ENCODE results near the gene CCDC88C. TPM values are rescaled to one million over a fixed set of nuclear protein-coding genes. Genes with fewer than 3 reads are reported as not detected.

CCDC88C gene
- total RNA-seq, 1 experiment from 2014 or later: 57.9 TPM

- H3K36me3 ChIP-seq (ENCODE audit: insufficient read depth, low read length): no peaks in the 10 kb centered on the region
- no peak for DNase-seq
- H3K27me3 ChIP-seq (ENCODE audit: low read length): no peaks in the 10 kb centered on the region
- H2AFZ ChIP-seq (ENCODE audit: low read length): no peak overlapping the region
- peaks cover 18% of the 10 kb centered on the region for H3K4me1 ChIP-seq (ENCODE audit: low read length)
- H3K4me2 ChIP-seq (ENCODE audit: low read depth, low read length, poor library complexity, severe bottlenecking): no peak overlapping the region
- H3K9ac ChIP-seq (ENCODE audit: low read length): no peak overlapping the region
- no peaks in the 10 kb centered on the region for H3K9me3 ChIP-seq (ENCODE audit: low read length)
- no peaks in the 10 kb centered on the region for H3K9me2 ChIP-seq (replicated peaks; ENCODE audit: insufficient read depth, low read length)
- H3K27ac ChIP-seq (ENCODE audit: low read length): no peak overlapping the region
- no peaks in the 10 kb centered on the region for H4K20me1 ChIP-seq (ENCODE audit: insufficient read depth, low read depth, low read length)
- H3K79me2 ChIP-seq (ENCODE audit: low read length): no peaks in the 10 kb centered on the region
- no peak overlapping the region for H3K4me3 ChIP-seq (ENCODE audit: low read length)
Observed at GRCh38 chr14:91238085-91238484, 179.5 kb downstream of the CCDC88C start.

GRCh38 chr14:91237219-91237618, 180.4 kb downstream of the CCDC88C start:
- Histone ChIP-seq H2AFZ (ENCODE audit: low read length) (no peak overlapping the region), H3K4me3 (ENCODE audit: low read length) (no peak overlapping the region), H3K4me1 (ENCODE audit: low read length) (peaks cover 10% of the 10 kb centered on the region), H3K9me3 (ENCODE audit: low read length) (no peaks in the 10 kb centered on the region), H3K36me3 (ENCODE audit: insufficient read depth, low read length) (no peaks in the 10 kb centered on the region), H3K4me2 (ENCODE audit: low read depth, low read length, poor library complexity, severe bottlenecking) (no peak overlapping the region), H3K79me2 (ENCODE audit: low read length) (no peaks in the 10 kb centered on the region), H4K20me1 (ENCODE audit: insufficient read depth, low read depth, low read length) (no peaks in the 10 kb centered on the region), H3K27ac (ENCODE audit: low read length) (no peak overlapping the region), H3K9me2 (replicated peaks; ENCODE audit: insufficient read depth, low read length) (no peaks in the 10 kb centered on the region), H3K9ac (ENCODE audit: low read length) (no peak overlapping the region), H3K27me3 (ENCODE audit: low read length) (no peaks in the 10 kb centered on the region)
- DNase-seq: no peak

GRCh38 chr14:91235841-91236240, 181.8 kb downstream of the CCDC88C start:
- Histone ChIP-seq H3K9me2 (replicated peaks; ENCODE audit: insufficient read depth, low read length) (no peaks in the 10 kb centered on the region), H3K9ac (ENCODE audit: low read length) (no peak overlapping the region), H2AFZ (ENCODE audit: low read length) (no peak overlapping the region), H3K4me1 (ENCODE audit: low read length) (no peaks in the 10 kb centered on the region), H3K4me3 (ENCODE audit: low read length) (no peak overlapping the region), H3K4me2 (ENCODE audit: low read depth, low read length, poor library complexity, severe bottlenecking) (no peak overlapping the region), H3K27me3 (ENCODE audit: low read length) (no peaks in the 10 kb centered on the region), H3K36me3 (ENCODE audit: insufficient read depth, low read length) (no peaks in the 10 kb centered on the region), H3K27ac (ENCODE audit: low read length) (no peak overlapping the region), H4K20me1 (ENCODE audit: insufficient read depth, low read depth, low read length) (no peaks in the 10 kb centered on the region), H3K79me2 (ENCODE audit: low read length) (no peaks in the 10 kb centered on the region), H3K9me3 (ENCODE audit: low read length) (no peaks in the 10 kb centered on the region)
- no peak for DNase-seq

- Histone ChIP-seq H4K20me1 (ENCODE audit: insufficient read depth, low read depth, low read length) (no peaks in the 10 kb centered on the region), H3K4me3 (ENCODE audit: low read length) (no peak overlapping the region), H3K4me1 (ENCODE audit: low read length) (no peaks in the 10 kb centered on the region), H3K9me3 (ENCODE audit: low read length) (no peaks in the 10 kb centered on the region), H3K9me2 (replicated peaks; ENCODE audit: insufficient read depth, low read length) (no peaks in the 10 kb centered on the region), H3K27ac (ENCODE audit: low read length) (no peak overlapping the region), H3K27me3 (ENCODE audit: low read length) (no peaks in the 10 kb centered on the region), H2AFZ (ENCODE audit: low read length) (no peak overlapping the region), H3K9ac (ENCODE audit: low read length) (no peak overlapping the region), H3K79me2 (ENCODE audit: low read length) (no peaks in the 10 kb centered on the region), H3K36me3 (ENCODE audit: insufficient read depth, low read length) (no peaks in the 10 kb centered on the region), H3K4me2 (ENCODE audit: low read depth, low read length, poor library complexity, severe bottlenecking) (no peak overlapping the region)
- DNase-seq: no peak
Observed at GRCh38 chr14:91234791-91235114, 182.9 kb downstream of the CCDC88C start.

GRCh38 chr14:91233936-91234790, 183.5 kb downstream of the CCDC88C start:
- no peak for DNase-seq
- Histone ChIP-seq H2AFZ (ENCODE audit: low read length) (no peak overlapping the region), H4K20me1 (ENCODE audit: insufficient read depth, low read depth, low read length) (no peaks in the 10 kb centered on the region), H3K36me3 (ENCODE audit: insufficient read depth, low read length) (no peaks in the 10 kb centered on the region), H3K27me3 (ENCODE audit: low read length) (no peaks in the 10 kb centered on the region), H3K79me2 (ENCODE audit: low read length) (no peaks in the 10 kb centered on the region), H3K27ac (ENCODE audit: low read length) (no peak overlapping the region), H3K9me3 (ENCODE audit: low read length) (no peaks in the 10 kb centered on the region), H3K9ac (ENCODE audit: low read length) (no peak overlapping the region), H3K4me1 (ENCODE audit: low read length) (no peaks in the 10 kb centered on the region), H3K4me2 (ENCODE audit: low read depth, low read length, poor library complexity, severe bottlenecking) (no peak overlapping the region), H3K4me3 (ENCODE audit: low read length) (no peak overlapping the region), H3K9me2 (replicated peaks; ENCODE audit: insufficient read depth, low read length) (no peaks in the 10 kb centered on the region)

GRCh38 chr14:91232603-91233002, 185.0 kb downstream of the CCDC88C start:
- Histone ChIP-seq H2AFZ (ENCODE audit: low read length) (no peak overlapping the region), H3K27me3 (ENCODE audit: low read length) (no peaks in the 10 kb centered on the region), H3K79me2 (ENCODE audit: low read length) (no peaks in the 10 kb centered on the region), H3K9ac (ENCODE audit: low read length) (no peak overlapping the region), H3K4me2 (ENCODE audit: low read depth, low read length, poor library complexity, severe bottlenecking) (no peak overlapping the region), H3K9me2 (replicated peaks; ENCODE audit: insufficient read depth, low read length) (no peaks in the 10 kb centered on the region), H3K9me3 (ENCODE audit: low read length) (no peaks in the 10 kb centered on the region), H3K4me1 (ENCODE audit: low read length) (no peaks in the 10 kb centered on the region), H3K4me3 (ENCODE audit: low read length) (no peak overlapping the region), H3K27ac (ENCODE audit: low read length) (no peak overlapping the region), H4K20me1 (ENCODE audit: insufficient read depth, low read depth, low read length) (no peaks in the 10 kb centered on the region), H3K36me3 (ENCODE audit: insufficient read depth, low read length) (no peaks in the 10 kb centered on the region)
- DNase-seq: no peak

GRCh38 chr14:91232052-91232451, 185.6 kb downstream of the CCDC88C start:
- Histone ChIP-seq H3K4me3 (ENCODE audit: low read length) (no peak overlapping the region), H3K4me2 (ENCODE audit: low read depth, low read length, poor library complexity, severe bottlenecking) (no peak overlapping the region), H3K9ac (ENCODE audit: low read length) (no peak overlapping the region), H3K79me2 (ENCODE audit: low read length) (no peaks in the 10 kb centered on the region), H3K9me2 (replicated peaks; ENCODE audit: insufficient read depth, low read length) (no peaks in the 10 kb centered on the region), H3K27ac (ENCODE audit: low read length) (no peak overlapping the region), H3K27me3 (ENCODE audit: low read length) (no peaks in the 10 kb centered on the region), H4K20me1 (ENCODE audit: insufficient read depth, low read depth, low read length) (no peaks in the 10 kb centered on the region), H3K36me3 (ENCODE audit: insufficient read depth, low read length) (no peaks in the 10 kb centered on the region), H3K4me1 (ENCODE audit: low read length) (no peaks in the 10 kb centered on the region), H3K9me3 (ENCODE audit: low read length) (no peaks in the 10 kb centered on the region), H2AFZ (ENCODE audit: low read length) (no peak overlapping the region)
- DNase-seq: no peak

- Histone ChIP-seq H3K9me2 (replicated peaks; ENCODE audit: insufficient read depth, low read length) (no peaks in the 10 kb centered on the region), H3K27ac (ENCODE audit: low read length) (no peak overlapping the region), H3K4me2 (ENCODE audit: low read depth, low read length, poor library complexity, severe bottlenecking) (no peak overlapping the region), H3K4me1 (ENCODE audit: low read length) (no peaks in the 10 kb centered on the region), H3K9me3 (ENCODE audit: low read length) (no peaks in the 10 kb centered on the region), H3K9ac (ENCODE audit: low read length) (no peak overlapping the region), H3K4me3 (ENCODE audit: low read length) (no peak overlapping the region), H4K20me1 (ENCODE audit: insufficient read depth, low read depth, low read length) (no peaks in the 10 kb centered on the region), H3K27me3 (ENCODE audit: low read length) (no peaks in the 10 kb centered on the region), H3K36me3 (ENCODE audit: insufficient read depth, low read length) (no peaks in the 10 kb centered on the region), H3K79me2 (ENCODE audit: low read length) (no peaks in the 10 kb centered on the region), H2AFZ (ENCODE audit: low read length) (no peak overlapping the region)
- DNase-seq: no peak
Observed at GRCh38 chr14:91231446-91231845, 186.2 kb downstream of the CCDC88C start.

Measured in Karpas-422 (cell line).